Natural killer cell treated with Interleukin-12 subunit alpha and Interleukin-12 subunit beta and Interleukin-15 and Interleukin-18, amount 100 ng/mL, for 72 hours (primary cell): ENCODE data around the gene ZNF687. TPM values are rescaled to one million over a fixed set of nuclear protein-coding genes. Genes with fewer than 3 reads are reported as not detected.

Experiments
- ATAC-seq, 2 donors: fragments of 150-1000 bp; cut with Tn5 transposase in 1 of 2; sonication (Bioruptor Pico), chemical (Tn5 transposase) in 1 of 2; 2 replicates each; pipeline ENCODE4 v1.10.0; 2021
- DNase-seq: peaks from one replicate; pipeline ENCODE4 v3.0.0; 2022; ENCODE audit warnings: low spot score
- H3K27ac Mint-ChIP-seq, 2 donors: 1 replicate in 1 of 2; 2 replicates in 1 of 2; pipeline ENCODE4 v1.8.0; 2022; ENCODE audit warnings: mixed read lengths in 2 of 2, mild to moderate bottlenecking in 1 of 2, moderate library complexity in 1 of 2
- H3K27me3 Mint-ChIP-seq, 2 donors: 1 replicate in 1 of 2; 2 replicates in 1 of 2; pipeline ENCODE4 v1.8.0; 2022; ENCODE audit warnings: mixed read lengths in 2 of 2
- H3K36me3 Mint-ChIP-seq: one replicate; pipeline ENCODE4 v1.8.0; 2022; ENCODE audit warnings: mixed read lengths
- H3K4me1 Mint-ChIP-seq, 2 donors: 1 replicate in 1 of 2; 2 replicates in 1 of 2; pipeline ENCODE4 v1.8.0; 2022; ENCODE audit warnings: low read depth in 2 of 2, mixed read lengths in 2 of 2, mild to moderate bottlenecking in 1 of 2
- H3K4me3 Mint-ChIP-seq: one replicate; pipeline ENCODE4 v1.8.0; 2022; ENCODE audit warnings: mixed read lengths
- H3K9me3 Mint-ChIP-seq: 2 replicates; pipeline ENCODE4 v1.8.0; 2022; ENCODE audit warnings: mixed read lengths
- total RNA-seq, 2 donors: library from RNA; stranded (reverse); gene quantifications; one replicate each; pipeline ENCODE4 v1.2.3, GENCODE V29; 2022

The ZNF687 gene
- total RNA-seq, 2 donors from 2014 or later = 29.1 to 31.2 TPM

DNA sequence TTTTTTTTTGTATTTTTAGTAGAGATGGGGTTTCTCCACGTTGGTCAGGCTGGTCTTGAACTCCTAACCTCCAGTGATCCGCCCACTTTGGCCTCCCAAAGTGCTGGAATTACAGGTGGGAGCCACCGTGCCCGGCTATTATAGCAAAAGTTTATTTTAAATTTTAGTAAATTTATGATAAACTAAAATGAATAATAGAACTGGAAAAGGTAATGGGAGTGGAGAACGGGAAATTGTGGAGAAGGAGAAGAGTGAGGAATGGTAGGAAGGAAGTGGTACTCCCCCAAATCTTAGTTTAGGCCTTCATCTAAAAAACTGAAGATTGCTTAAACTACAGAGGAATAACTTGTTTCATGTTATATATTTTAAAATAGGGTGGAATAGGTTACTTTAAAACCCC is 52.7 kb downstream of the ZNF687 start:
- H3K36me3 Mint-ChIP-seq = no peaks in the 10 kb centered on the region
- H3K27me3 Mint-ChIP-seq = no peaks in the 10 kb centered on the region
- H3K4me3 Mint-ChIP-seq = no peak overlapping the region
- no peak for ATAC-seq
- H3K4me1 Mint-ChIP-seq = peaks cover 0 to 3% of the 10 kb centered on the region in 2 donors
- no peak for DNase-seq
- no peak overlapping the region for H3K27ac Mint-ChIP-seq
- H3K9me3 Mint-ChIP-seq = no peaks in the 10 kb centered on the region

DNA sequence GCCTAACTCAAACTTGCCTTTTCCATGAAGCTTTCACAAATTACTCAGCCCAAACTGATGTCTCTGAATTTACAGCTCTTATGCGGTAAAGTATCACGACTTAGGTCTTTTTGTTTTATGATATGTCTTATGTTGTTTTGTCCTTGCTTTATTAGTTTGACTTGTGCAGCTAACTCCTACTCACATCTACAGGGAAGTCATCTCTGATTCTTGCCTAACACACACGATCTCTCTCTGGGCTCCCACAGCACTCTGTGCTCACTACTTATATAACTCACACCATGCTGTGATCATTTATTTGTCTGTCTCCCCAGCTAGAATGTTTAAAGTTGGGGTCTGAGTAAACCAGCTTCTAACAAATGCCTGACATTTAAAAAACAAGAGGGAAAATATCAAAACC is 54.5 kb downstream of the ZNF687 start:
- H3K27ac Mint-ChIP-seq = no peak overlapping the region
- ATAC-seq = no peak
- H3K27me3 Mint-ChIP-seq = no peaks in the 10 kb centered on the region
- H3K9me3 Mint-ChIP-seq = no peaks in the 10 kb centered on the region
- peaks cover 6 to 10% of the 10 kb centered on the region in 2 donors for H3K4me1 Mint-ChIP-seq
- H3K36me3 Mint-ChIP-seq = no peaks in the 10 kb centered on the region
- no peak for DNase-seq
- H3K4me3 Mint-ChIP-seq = no peak overlapping the region

DNA sequence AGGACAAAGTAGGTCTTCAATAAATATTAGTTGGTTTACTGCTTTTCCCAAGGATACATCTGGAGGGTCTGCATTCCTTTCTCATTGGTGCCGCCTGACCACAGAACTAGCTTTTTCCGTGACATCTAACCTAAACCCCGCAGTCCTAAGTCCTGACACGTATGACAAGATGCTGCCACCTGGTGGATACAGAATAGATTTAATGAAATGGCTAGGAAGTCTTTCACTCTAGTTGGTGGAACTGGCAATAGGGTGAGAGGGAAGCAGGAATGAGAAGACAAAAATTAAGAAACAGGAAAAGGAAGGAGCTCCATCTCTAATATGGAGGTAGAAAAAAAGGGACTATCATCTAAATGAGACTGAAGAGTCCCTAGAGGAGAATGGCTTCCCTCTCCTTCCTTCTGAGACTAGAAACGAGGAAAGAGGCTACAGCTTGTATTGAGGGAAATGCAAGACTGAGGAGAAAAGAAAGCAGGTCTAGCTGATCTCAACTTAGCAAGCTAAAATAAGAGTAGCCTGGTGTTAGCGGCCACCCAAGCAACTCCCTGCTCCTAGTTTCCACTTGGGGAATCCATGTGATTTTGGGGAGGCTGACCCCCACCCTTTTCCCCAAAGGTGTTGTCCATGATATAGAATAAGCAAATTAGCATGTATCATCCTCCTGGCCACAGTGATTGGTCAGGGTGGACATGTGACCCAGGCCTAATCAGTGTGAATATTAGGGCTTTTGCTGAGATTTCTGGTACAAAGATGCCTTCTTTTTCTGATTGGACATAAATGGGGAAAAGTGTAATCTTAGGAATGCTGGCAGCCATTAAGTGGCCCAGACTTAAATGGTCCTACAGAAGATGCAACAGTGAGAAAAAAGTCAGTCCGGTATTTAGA is 59.0 kb downstream of the ZNF687 start:
- Mint-ChIP-seq H3K4me1 (peaks cover 12 to 30% of the 10 kb centered on the region in 2 donors), H3K9me3 (no peaks in the 10 kb centered on the region), H3K27ac (peak overlapping the region; percentile 9 to 17), H3K4me3 (no peak overlapping the region), H3K27me3 (no peaks in the 10 kb centered on the region), H3K36me3 (peaks cover 13% of the 10 kb centered on the region)
- peak; percentile 76 for DNase-seq
- peak; percentile 80 to 84 for ATAC-seq

Other genes with a start within 250 kb of the ZNF687 start
- gene BNIPL, start 245.7 kb upstream of the ZNF687 start, total RNA-seq = 1 to 10 TPM; 1.4 to 3.8 TPM
- gene C1orf56, start 234.5 kb upstream of the ZNF687 start, total RNA-seq = 1 to 10 TPM in 1 of 2 donors, under 1 TPM in 1; 0.95 to 1.1 TPM
- 100 to 1,000 TPM; 213 to 481 TPM for gene CDC42SE1, start 222.7 kb upstream of the ZNF687 start, total RNA-seq
- gene MLLT11, start 221.9 kb upstream of the ZNF687 start, total RNA-seq = 1 to 10 TPM; 4.5 to 8.5 TPM
- 10 to 100 TPM; 22.2 to 23.8 TPM for gene GABPB2, start 211.5 kb upstream of the ZNF687 start, total RNA-seq
- 1 to 10 TPM in 1 of 2 donors, under 1 TPM in 1; 0.90 to 2.9 TPM for gene SEMA6C, start 135.7 kb upstream of the ZNF687 start, total RNA-seq
- gene TNFAIP8L2, start 125.7 kb upstream of the ZNF687 start, total RNA-seq = 10 to 100 TPM; 10.2 to 16.8 TPM
- 1 to 10 TPM; 5.0 to 6.3 TPM for gene LYSMD1, start 116.4 kb upstream of the ZNF687 start, total RNA-seq
- 10 to 100 TPM; 55.2 to 63.2 TPM for gene SCNM1, start 116.2 kb upstream of the ZNF687 start, total RNA-seq
- gene TMOD4, start 106.3 kb upstream of the ZNF687 start, total RNA-seq = 1 to 10 TPM; 1.2 to 5.3 TPM
- 10 to 100 TPM; 33.1 to 74.4 TPM for gene VPS72, start 92.1 kb upstream of the ZNF687 start, total RNA-seq
- gene PIP5K1A, start 83.7 kb upstream of the ZNF687 start, total RNA-seq = 100 to 1,000 TPM in 1 of 2 donors, 10 to 100 TPM in 1; 93.8 to 116 TPM
- gene PSMD4, start 27.6 kb upstream of the ZNF687 start, total RNA-seq = 100 to 1,000 TPM; 193 to 235 TPM
- gene PI4KB, start 45.1 kb downstream of the ZNF687 start, total RNA-seq = 10 to 100 TPM; 69.9 to 82.3 TPM
- 10 to 100 TPM; 40.3 to 95.4 TPM for gene RFX5, start 65.0 kb downstream of the ZNF687 start, total RNA-seq
- not detected for gene SELENBP1, start 90.4 kb downstream of the ZNF687 start, total RNA-seq
- 100 to 1,000 TPM; 375 to 427 TPM for gene PSMB4, start 117.3 kb downstream of the ZNF687 start, total RNA-seq
- gene POGZ, start 177.2 kb downstream of the ZNF687 start, total RNA-seq = 100 to 1,000 TPM in 1 of 2 donors, 10 to 100 TPM in 1; 74.9 to 127 TPM
- gene CGN, start 229.1 kb downstream of the ZNF687 start, total RNA-seq = 1 to 10 TPM in 1 of 2 donors, under 1 TPM in 1; 0.31 to 1.8 TPM